ENCODE data around the gene GK2.

Gene GK2

DNA sequence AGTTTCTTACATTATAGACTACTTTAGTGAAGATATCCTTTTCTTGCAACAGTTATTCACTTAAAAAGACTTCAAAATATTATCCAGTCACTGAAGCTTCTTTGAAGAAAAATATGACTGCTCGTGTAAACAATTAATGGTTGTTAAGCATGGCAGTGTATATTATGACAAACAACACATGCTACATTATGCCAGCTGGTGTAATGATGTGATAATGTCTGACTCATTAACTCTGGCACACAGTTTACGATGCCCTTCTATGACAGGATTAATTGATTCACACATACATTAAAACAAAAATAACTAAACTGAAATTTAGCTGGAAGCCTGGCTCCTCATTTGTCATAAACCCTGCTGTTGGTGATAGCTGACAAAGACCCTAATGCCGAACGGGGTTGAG lies 22.4 kb downstream of the GK2 start:
- no peak for DNase-seq (ENCODE audit: low read depth, low spot score)

DNA sequence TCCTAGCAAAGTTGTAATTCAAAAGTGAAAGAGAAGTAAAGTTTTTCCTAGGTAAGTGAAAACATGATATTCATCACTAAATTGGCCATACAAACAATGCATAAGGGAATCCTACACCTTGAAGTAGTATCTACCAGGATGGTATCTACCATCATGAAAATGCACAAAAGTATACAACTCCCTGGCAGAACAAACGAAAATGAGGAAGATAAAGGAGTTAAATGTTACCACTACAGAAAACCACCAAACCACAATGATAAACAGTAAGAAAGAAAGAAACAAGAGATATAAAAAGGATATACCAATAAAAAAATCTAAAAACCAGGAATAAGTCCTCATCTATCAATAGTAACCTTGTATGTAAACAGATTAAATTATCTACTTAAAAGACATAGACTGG lies 26.9 kb downstream of the GK2 start:
- no peak for DNase-seq (ENCODE audit: low read depth, low spot score)

DNA sequence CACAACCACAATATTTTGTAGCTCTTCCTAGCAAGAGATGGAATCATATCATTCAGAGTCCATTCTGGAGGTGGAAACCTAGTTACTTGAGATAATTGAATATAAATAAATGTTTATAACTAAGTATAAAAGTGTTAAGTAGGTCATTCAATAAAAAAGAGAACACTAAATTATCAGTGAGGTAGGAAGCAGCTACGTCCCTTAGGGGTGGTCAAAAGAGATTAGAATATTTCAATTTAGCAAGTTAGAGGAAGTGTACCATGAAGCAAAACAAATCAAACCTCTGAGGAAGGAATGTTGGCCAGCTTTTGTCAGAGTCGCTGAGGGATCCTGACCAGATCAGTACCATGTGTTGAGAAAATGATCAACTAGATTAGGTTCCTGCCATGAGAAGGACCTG lies 38.0 kb downstream of the GK2 start:
- no peak for DNase-seq (ENCODE audit: low read depth, low spot score)

DNA sequence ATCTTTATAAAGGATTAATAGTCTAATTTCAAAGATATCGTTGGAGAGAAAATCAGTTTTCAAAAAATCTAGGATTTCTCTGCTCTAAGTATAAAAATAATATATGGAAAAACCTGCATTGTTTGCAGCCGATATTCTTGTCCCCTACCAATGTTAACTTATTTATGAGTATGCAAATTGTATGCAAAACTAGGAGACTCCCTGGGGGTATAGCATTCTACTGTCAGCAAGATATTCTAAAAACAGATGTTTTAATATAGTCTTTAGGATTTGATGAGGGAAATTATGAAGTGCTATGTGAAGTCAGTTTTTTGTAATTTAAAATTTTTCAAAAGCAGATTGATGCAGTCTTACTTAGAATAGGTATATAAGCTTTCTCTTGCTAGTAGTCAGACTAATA lies 40.9 kb downstream of the GK2 start:
- no peak for DNase-seq (ENCODE audit: low read depth, low spot score)

DNA sequence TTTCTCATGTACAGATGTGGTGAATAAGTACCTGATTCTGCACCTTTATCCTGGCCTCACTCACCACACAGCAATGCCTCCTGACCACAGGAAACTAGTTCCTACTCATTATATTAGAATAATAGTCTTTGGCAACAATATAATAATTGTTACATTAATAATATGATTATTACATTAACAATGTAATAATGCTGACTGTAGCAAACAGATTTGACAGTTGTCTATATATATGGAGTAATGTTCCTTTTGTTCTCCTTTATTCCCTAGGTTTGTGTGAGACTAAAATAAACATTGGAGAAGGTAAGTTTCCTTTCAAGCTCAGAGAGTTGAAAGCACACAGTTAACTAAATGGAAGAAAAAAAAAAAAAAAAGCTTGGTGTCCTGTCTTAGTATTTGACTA lies 41.6 kb downstream of the GK2 start:
- no peak for DNase-seq (ENCODE audit: low read depth, low spot score)

DNA sequence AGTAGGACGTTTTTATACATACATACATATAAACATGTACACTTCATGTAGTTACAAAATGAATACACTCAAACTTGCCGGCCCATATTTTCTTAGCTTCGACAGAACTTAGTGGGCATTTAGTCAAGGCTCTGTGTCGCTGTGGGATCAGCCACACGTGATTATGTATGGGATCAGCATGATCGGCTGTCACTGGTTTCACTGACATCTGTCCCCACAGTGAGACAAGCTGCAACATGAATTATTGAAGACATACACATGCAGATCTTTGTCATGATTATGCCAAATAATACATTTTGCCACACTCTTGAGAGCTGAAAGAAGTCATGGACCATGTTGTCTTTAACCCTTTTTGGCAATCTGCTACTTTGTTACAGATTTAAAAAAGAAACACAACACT lies 44.0 kb downstream of the GK2 start:
- no peak for DNase-seq (ENCODE audit: low read depth, low spot score)

DNA sequence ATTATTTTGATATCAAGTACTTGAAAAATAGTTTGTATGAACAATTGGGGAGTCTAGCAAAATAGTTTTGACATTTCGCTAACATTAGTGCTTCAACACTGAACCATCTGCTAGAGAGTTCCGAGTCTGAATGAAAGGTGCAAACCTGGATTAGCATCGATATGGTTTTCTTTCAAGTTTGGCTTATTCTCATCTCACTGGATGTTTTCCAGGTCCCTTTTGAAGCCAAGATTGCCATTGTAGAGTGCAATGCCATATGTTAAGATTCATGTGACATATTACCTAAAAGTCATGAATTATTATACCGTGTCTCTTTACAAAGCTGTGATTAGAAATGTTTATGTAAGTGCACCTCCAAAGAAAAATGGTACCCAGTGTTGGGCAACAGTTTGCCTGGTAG lies 45.4 kb downstream of the GK2 start:
- DNase-seq (ENCODE audit: low read depth, low spot score) = no peak

DNA sequence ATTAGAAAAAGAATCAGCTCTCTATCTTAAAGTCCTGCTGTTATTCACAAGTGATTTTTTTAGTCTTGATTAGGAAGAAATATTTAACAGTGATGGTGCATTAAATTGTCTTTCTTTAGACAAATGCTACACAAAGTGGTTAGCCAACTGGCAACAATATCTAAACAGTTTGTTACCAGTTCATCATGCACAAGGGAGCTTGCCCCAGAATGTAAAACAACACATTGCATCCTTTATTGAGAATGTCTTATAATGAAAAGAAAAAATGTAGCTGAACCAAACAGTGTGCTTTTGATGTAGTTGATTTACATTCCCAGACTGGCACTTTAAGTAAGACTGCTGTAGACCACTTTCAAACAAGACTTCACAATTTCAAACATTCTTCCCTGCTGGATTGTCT lies 48.0 kb downstream of the GK2 start:
- DNase-seq (ENCODE audit: low read depth, low spot score) = no peak

DNA sequence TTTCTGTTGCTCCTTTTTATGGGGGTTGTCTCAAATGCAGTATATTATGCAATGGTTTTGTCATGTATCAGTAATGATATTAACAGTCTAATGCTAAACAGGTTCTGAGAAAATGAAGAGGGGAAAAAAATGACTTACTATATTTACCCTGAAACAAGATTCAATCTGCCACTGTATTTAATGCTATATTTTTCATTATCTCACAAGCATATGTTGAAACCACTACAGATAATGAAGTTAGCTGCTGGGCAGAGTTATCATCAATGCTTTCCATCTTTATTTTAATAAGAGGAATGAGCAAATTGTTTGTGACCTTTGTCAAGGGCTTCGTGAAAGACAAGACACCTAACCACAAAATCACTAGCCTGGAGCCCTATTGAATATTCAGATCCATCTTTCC lies 49.6 kb downstream of the GK2 start:
- no peak for DNase-seq (ENCODE audit: low read depth, low spot score)

DNA sequence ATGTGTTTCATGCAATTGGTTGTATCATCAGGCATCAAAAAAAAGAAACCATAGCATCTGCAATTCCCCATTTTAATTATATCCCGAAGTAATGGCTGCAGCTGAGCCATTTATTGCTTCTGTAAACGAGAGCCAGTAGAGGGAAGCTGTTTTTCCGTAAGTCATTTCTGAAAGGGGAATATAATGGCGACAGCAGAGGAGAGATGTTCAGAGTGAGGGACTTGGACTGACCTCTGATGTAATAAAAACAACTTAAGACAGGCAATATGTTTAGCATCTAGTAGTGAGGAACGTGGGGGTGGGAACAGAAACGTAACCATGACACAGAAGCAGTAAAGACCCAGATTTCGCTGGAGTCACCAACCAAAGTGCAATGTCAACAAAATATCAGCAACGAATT lies 50.7 kb downstream of the GK2 start:
- no peak for DNase-seq (ENCODE audit: low read depth, low spot score)
